Astrocyte of the hippocampus (primary cell): ENCODE measurements around the gene PCGF5.

Experiments
- DNase-seq: peaks from one replicate; pipeline ENCODE4 v3.0.0; 2011; ENCODE audit warnings: low read depth, low spot score

The PCGF5 gene

GRCh38 chr10:91328320-91328984, 108.0 kb downstream of the PCGF5 start:
- DNase-seq: no peak
